GM12891 (cell line): Measurements from ENCODE around the gene THADA.

Experiments
- DNase-seq: peaks from one replicate; pipeline ENCODE4 v3.0.0; 2011; ENCODE audit warnings: low spot score; ENCODE audit not compliant: insufficient read length
- FAIRE-seq: peaks from 2 replicates; lab custom pipeline; 2011; peaks lifted over from hg19 to GRCh38; lab: Jason Lieb, UNC
- PAX5 ChIP-seq: IDR thresholded peaks from 2 replicates; pipeline ENCODE4 v1.6.1; 2011; ENCODE audit warnings: low read length, moderate library complexity, mild to moderate bottlenecking; ENCODE audit not compliant: insufficient read depth, severe bottlenecking
- POLR2A ChIP-seq: IDR thresholded peaks from 2 replicates; pipeline ENCODE4 v1.6.1; 2011; ENCODE audit warnings: low read depth, low read length, control low read depth
- POLR2AphosphoS5 ChIP-seq: IDR thresholded peaks from 2 replicates; pipeline ENCODE4 v1.6.1; 2011; ENCODE audit warnings: low read depth, low read length, control low read depth
- POU2F2 ChIP-seq: IDR thresholded peaks from 2 replicates; pipeline ENCODE4 v1.6.1; 2011; ENCODE audit warnings: low read depth, mild to moderate bottlenecking, control low read depth, low read length, moderate library complexity
- SPI1 ChIP-seq: IDR thresholded peaks from 2 replicates; pipeline ENCODE4 v1.6.1; 2011; ENCODE audit warnings: low read depth, low read length, control low read depth
- TAF1 ChIP-seq: IDR thresholded peaks from 2 replicates; pipeline ENCODE4 v1.6.1; 2011; ENCODE audit warnings: low read depth, low read length, control low read depth

THADA gene

DNA sequence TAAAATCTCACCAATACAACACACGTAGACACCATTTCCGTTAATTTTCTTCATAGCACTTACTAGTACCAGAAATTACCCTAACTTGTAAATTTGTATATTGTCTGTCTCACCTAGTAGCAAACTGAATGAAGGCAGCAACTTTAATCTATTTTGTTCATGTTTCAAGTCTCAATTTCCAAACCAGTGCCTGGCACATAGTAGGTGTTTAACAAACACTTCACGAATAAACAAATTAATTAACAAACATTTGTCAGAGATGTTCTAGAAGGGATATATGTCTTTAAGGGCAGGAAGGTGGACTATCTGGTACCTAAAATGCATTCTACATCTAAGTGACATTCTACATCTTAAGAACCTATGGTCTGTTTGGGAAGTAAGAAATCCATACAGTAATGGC lies 963 bp downstream of the THADA start:
- DNase-seq (no peak), FAIRE-seq (no peak)
- TF ChIP-seq TAF1 (no peak), PAX5 (no peak), POLR2AphosphoS5 (no peak), POU2F2 (no peak), SPI1 (no peak), POLR2A (no peak)

GRCh38 chr2:43593254-43593653 lies 2.6 kb downstream of the THADA start:
- TF ChIP-seq PAX5 (no peak), SPI1 (no peak), POU2F2 (no peak), POLR2A (no peak), POLR2AphosphoS5 (no peak), TAF1 (no peak)
- no peak for FAIRE-seq
- DNase-seq: no peak

GRCh38 chr2:43592443-43592842 lies 3.4 kb downstream of the THADA start:
- TF ChIP-seq POLR2AphosphoS5 (no peak), TAF1 (no peak), SPI1 (no peak), PAX5 (no peak), POLR2A (no peak), POU2F2 (no peak)
- DNase-seq (no peak), FAIRE-seq (no peak)

GRCh38 chr2:43585708-43586107 lies 10.1 kb downstream of the THADA start:
- FAIRE-seq: no peak
- TF ChIP-seq PAX5: no peak
- no peak for TF ChIP-seq POLR2AphosphoS5
- no peak for TF ChIP-seq POU2F2
- no peak for TF ChIP-seq TAF1
- no peak for TF ChIP-seq SPI1
- TF ChIP-seq POLR2A: no peak
- DNase-seq: no peak

DNA sequence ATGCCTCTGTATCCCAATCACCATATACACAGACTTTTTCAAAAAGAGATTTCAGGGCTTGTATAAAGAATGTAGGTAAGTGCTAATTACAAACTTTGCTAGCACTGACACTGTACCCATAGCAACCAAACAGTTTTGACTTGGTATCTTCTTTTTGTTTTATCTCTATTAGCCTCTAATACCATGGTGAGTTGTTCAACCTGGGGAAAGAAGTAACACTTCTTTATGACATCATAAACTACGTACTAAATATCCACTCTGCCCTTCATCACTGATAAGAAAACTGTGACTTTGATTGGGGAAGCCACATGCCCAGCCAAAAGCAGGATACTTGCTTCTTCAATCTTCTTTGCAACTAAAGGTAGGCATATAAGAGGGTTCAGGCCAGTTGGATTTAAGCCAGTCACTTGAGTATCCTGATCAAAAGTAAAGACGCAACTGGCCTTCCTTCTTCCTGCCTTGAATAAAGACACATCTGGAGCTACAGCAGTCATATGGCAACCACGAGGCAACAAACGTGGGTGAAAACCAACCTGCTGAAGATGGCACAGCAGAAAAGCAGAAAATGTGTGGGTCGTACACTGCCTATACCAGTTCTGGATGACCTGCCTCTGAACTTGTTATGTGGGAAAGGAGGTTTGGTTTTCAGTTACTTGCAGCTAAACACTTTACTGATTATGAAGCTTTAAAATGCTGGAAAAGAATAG lies 16.4 kb downstream of the THADA start:
- DNase-seq (no peak), FAIRE-seq (no peak)
- TF ChIP-seq POLR2A (no peak), POLR2AphosphoS5 (no peak), TAF1 (no peak), POU2F2 (no peak), PAX5 (no peak), SPI1 (no peak)

GRCh38 chr2:43576981-43577892 lies 18.6 kb downstream of the THADA start:
- FAIRE-seq: no peak
- DNase-seq: no peak

DNA sequence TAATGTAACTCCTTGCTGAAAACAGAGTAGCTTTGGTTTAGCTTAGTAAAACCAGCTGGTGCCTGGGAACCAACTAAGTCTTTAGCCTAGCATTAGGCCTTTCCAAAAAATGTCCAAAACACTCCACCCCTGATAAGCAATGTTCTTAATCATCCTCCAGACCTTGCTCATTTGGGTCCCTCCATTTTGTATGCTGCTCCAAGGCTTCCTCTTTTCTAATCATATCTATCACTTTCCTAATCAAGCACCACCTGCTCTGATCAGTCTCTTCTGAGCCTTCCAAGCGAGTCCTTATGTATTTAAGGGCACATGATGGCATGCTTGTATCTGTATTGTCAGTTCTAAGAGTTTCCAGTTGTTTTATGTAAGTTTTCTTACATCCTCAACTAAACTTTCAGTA lies 23.6 kb downstream of the THADA start:
- TF ChIP-seq SPI1 (0 out of 2 replicates have a peak, but pooled peaks have one; percentile 8), POU2F2 (no peak)
- DNase-seq (no peak), FAIRE-seq (no peak)

More at GRCh38 chr2:43576981-43577892, 18.6 kb downstream of the THADA start:
- TF ChIP-seq SPI1 (no peak), POU2F2 (no peak), PAX5 (no peak), POLR2A (no peak)

GRCh38 chr2:43569921-43570320 lies 25.9 kb downstream of the THADA start:
- no peak for DNase-seq
- FAIRE-seq: peak; percentile 89
- no peak for TF ChIP-seq TAF1
- no peak for TF ChIP-seq POLR2A
- no peak for TF ChIP-seq PAX5
- no peak for TF ChIP-seq POLR2AphosphoS5
- TF ChIP-seq SPI1: no peak
- no peak for TF ChIP-seq POU2F2

DNA sequence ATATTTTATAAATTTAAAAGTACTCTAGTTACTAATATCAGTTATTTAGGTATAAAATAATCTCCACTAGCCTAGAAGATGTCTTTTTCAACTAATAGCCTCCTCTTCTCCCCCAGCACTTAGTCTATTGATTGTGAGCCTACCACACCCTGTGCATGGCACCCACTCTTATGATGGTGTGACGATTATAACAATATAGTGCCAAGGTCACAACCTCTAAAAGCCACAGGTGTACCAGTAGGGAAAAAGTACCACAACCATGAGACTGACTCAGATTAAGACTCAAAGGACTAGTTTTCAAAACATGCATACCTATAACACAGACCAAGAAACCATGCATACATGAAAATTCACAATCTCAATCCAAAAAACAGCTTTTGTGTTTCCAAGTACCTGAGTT lies 27.6 kb downstream of the THADA start:
- no peak for TF ChIP-seq TAF1
- TF ChIP-seq POLR2A: no peak
- no peak for TF ChIP-seq PAX5
- TF ChIP-seq POU2F2: no peak
- TF ChIP-seq SPI1: no peak
- no peak for TF ChIP-seq POLR2AphosphoS5
- DNase-seq (no peak), FAIRE-seq (no peak)

GRCh38 chr2:43566461-43566729 lies 29.4 kb downstream of the THADA start:
- FAIRE-seq: peak; percentile 58
- TF ChIP-seq PAX5 (no peak), POLR2AphosphoS5 (no peak), SPI1 (no peak), POU2F2 (no peak), TAF1 (no peak), POLR2A (no peak)
- no peak for DNase-seq
